Thymus (tissue), 11 donors: Measurements from ENCODE around the gene USP5. TPM values are rescaled to one million over a fixed set of nuclear protein-coding genes. Genes with fewer than 3 reads are reported as not detected.
A peak's percentile ranks its signal among the peaks of the same experiment; 100 is the strongest.
"Not testable (repeated sequence)": the region's sequence is repeated elsewhere in the genome, so short reads cannot be mapped to it uniquely, and the experiment has no call there.

ENCODE experiments used
- DNase-seq, 9 donors: peaks; one replicate each; pipeline ENCODE4 v3.0.0-alpha.2; 2013; ENCODE audit warnings: low spot score in 9 of 9, low read depth in 6 of 9, missing footprints in 1 of 9
- H3K27ac ChIP-seq, 2 donors: one replicate each; pipeline ENCODE4 v1.5.1; 2013; ENCODE audit warnings: control low read depth in 1 of 2, low read depth in 1 of 2, low read length in 1 of 2, mild to moderate bottlenecking in 1 of 2, moderate library complexity in 1 of 2
- H3K27me3 ChIP-seq, 2 donors: one replicate each; pipeline ENCODE4 v1.5.1; 2013; ENCODE audit warnings: low read length in 1 of 2; ENCODE audit not compliant: control insufficient read depth in 2 of 2, insufficient read depth in 1 of 2
- H3K36me3 ChIP-seq, 2 donors: one replicate each; pipeline ENCODE4 v1.5.1; 2013; ENCODE audit warnings: low read length in 1 of 2, mild to moderate bottlenecking in 1 of 2, moderate library complexity in 1 of 2; ENCODE audit not compliant: control insufficient read depth in 2 of 2, insufficient read depth in 2 of 2
- H3K4me1 ChIP-seq, 2 donors: one replicate each; pipeline ENCODE4 v1.5.1; 2013; ENCODE audit warnings: low read length in 2 of 2; ENCODE audit not compliant: control insufficient read depth in 2 of 2, insufficient read depth in 2 of 2
- H3K4me3 ChIP-seq, 2 donors: one replicate each; pipeline ENCODE4 v1.5.1; 2013; ENCODE audit warnings: low read length in 2 of 2, control low read depth in 1 of 2, mild to moderate bottlenecking in 1 of 2
- H3K9me3 ChIP-seq, 2 donors: one replicate each; pipeline ENCODE4 v1.5.1; 2013; ENCODE audit warnings: low read length in 1 of 2, mild to moderate bottlenecking in 1 of 2; ENCODE audit not compliant: control insufficient read depth in 2 of 2, insufficient read depth in 1 of 2
- WGBS: extraction: QIAGEN DNeasy Blood & Tissue Kit; methylation state at CpG from one replicate; pipeline ENCODE4 v1.1.7; 2013; 5-methylcytosine and 5-hydroxymethylcytosine counted together
- polyA plus RNA-seq: library from polyadenylated mRNA; stranded (reverse); fragments of 200-250 nt; gene quantifications from one replicate; pipeline ENCODE4 v1.2.3, GENCODE V29; 2013
- total RNA-seq: library from RNA; stranded (reverse); fragments of 120-200 nt; gene quantifications from one replicate; pipeline ENCODE4 v1.2.4, GENCODE V29; 2013
- donor health status: healthy.

The USP5 gene
- total and polyA plus RNA-seq, 2 donors = 32.2 to 61.1 TPM

GRCh38 chr12:6892683-6893082, 40.7 kb downstream of the USP5 start:
- not testable (repeated sequence) for H3K36me3 ChIP-seq, H3K9me3 ChIP-seq, DNase-seq, H3K27me3 ChIP-seq, H3K4me3 ChIP-seq, H3K27ac ChIP-seq
- H3K4me1 ChIP-seq = peaks cover 8 to 19% of the 10 kb centered on the region in 2 donors
- WGBS = 95% methylated on average over 3 of the region's 3 CpGs

- Histone ChIP-seq H3K27ac (no peak overlapping the region), H3K9me3 (no peaks in the 10 kb centered on the region), H3K36me3 (no peaks in the 10 kb centered on the region), H3K4me1 (peaks cover 8 to 19% of the 10 kb centered on the region in 2 donors), H3K4me3 (no peak overlapping the region), H3K27me3 (no peaks in the 10 kb centered on the region)
- DNase-seq = no peak
- WGBS = 96% methylated on average over 3 of the region's 3 CpGs
Measured at GRCh38 chr12:6894321-6894720, 42.4 kb downstream of the USP5 start.

GRCh38 chr12:6896846-6897435, 45.0 kb downstream of the USP5 start:
- 97% methylated on average over 6 of the region's 6 CpGs for WGBS
- no peaks in the 10 kb centered on the region for H3K9me3 ChIP-seq
- H3K27me3 ChIP-seq = no peaks in the 10 kb centered on the region
- H3K4me3 ChIP-seq = no peak overlapping the region
- no peak overlapping the region for H3K27ac ChIP-seq
- peaks cover 0 to 7% of the 10 kb centered on the region in 2 donors for H3K4me1 ChIP-seq
- no peak for DNase-seq
- no peaks in the 10 kb centered on the region for H3K36me3 ChIP-seq

- Histone ChIP-seq H3K4me3 (no peak overlapping the region), H3K9me3 (no peaks in the 10 kb centered on the region), H3K27ac (no peak overlapping the region), H3K4me1 (peaks cover 4 to 7% of the 10 kb centered on the region in 2 donors), H3K36me3 (no peaks in the 10 kb centered on the region), H3K27me3 (no peaks in the 10 kb centered on the region)
- 72% methylated on average over 5 of the region's 5 CpGs for WGBS
- DNase-seq = no peak
Measured at GRCh38 chr12:6899427-6899826, 47.5 kb downstream of the USP5 start.

GRCh38 chr12:6899837-6900519, 48.0 kb downstream of the USP5 start:
- Histone ChIP-seq H3K4me1 (peaks cover 8 to 11% of the 10 kb centered on the region in 2 donors), H3K9me3 (no peaks in the 10 kb centered on the region), H3K36me3 (no peaks in the 10 kb centered on the region), H3K27me3 (no peaks in the 10 kb centered on the region), H3K27ac (no peak overlapping the region), H3K4me3 (no peak overlapping the region)
- 46% methylated on average over 10 of the region's 10 CpGs for WGBS
- DNase-seq = no peak

GRCh38 chr12:6902448-6902847, 50.5 kb downstream of the USP5 start:
- H3K27me3 ChIP-seq = no peaks in the 10 kb centered on the region
- H3K4me1 ChIP-seq = peaks cover 10 to 16% of the 10 kb centered on the region in 2 donors
- 95% methylated on average over 4 of the region's 4 CpGs for WGBS
- H3K36me3 ChIP-seq = no peaks in the 10 kb centered on the region
- H3K27ac ChIP-seq = no peak overlapping the region
- DNase-seq = no peak
- no peak overlapping the region for H3K4me3 ChIP-seq
- H3K9me3 ChIP-seq = no peaks in the 10 kb centered on the region

GRCh38 chr12:6903722-6904121, 51.8 kb downstream of the USP5 start:
- DNase-seq = no peak
- Histone ChIP-seq H3K27ac (no peak overlapping the region), H3K4me3 (no peak overlapping the region), H3K36me3 (no peaks in the 10 kb centered on the region), H3K27me3 (no peaks in the 10 kb centered on the region), H3K4me1 (peaks cover 10 to 16% of the 10 kb centered on the region in 2 donors), H3K9me3 (no peaks in the 10 kb centered on the region)
- WGBS = 71% methylated on average over 1 of the region's 1 CpG

GRCh38 chr12:6904280-6905276, 52.6 kb downstream of the USP5 start, which contains the start of gene LRRC23:
TSS of gene LRRC23 (plus strand) at chr12:6904822. CDS start at chr12:6905634, 812 bp downstream.
- peak within 1 kb of the TSS; percentile 70 to 78 for H3K27ac ChIP-seq
- H3K36me3 ChIP-seq = no peaks in the 10 kb centered on the region
- DNase-seq = peak; percentile 83 to 97 (median 92)
- H3K9me3 ChIP-seq = no peaks in the 10 kb centered on the region
- H3K4me3 ChIP-seq = peak within 1 kb of the TSS; percentile 73 to 77
- H3K4me1 ChIP-seq = peaks cover 10 to 16% of the 10 kb centered on the region in 2 donors
- 9% methylated on average over 34 of the region's 34 CpGs for WGBS
- no peaks in the 10 kb centered on the region for H3K27me3 ChIP-seq
